ENCODE measurements around the gene CHKA.
"Not testable (repeated sequence)": the region's sequence is repeated elsewhere in the genome, so short reads cannot be mapped to it uniquely, and the experiment has no call there.

CHKA gene

GRCh38 chr11:68115285-68115684, 5.9 kb downstream of the CHKA start:
- no peak for DNase-seq

GRCh38 chr11:68113986-68114385, 7.2 kb downstream of the CHKA start:
- DNase-seq, result no peak

DNA sequence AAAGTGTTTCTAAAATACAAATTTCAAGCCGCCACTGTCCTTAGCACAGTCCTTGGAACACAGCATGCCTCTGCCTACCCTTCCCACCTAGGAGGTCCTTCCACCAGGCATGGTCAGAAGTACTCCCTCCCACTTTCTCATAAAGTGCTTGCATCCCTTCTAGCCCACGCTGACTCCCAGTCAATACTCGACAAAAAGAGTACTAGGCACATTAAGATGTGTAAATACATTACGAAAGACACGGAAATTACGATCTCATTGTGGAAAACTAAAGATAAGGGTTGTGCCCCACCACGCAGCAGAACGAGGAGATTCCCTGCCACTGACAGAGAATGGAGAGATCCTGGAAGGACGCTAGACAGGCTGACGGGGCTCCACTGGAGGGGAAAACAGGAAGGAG, 13.5 kb downstream of the CHKA start:
- no peak for DNase-seq

DNA sequence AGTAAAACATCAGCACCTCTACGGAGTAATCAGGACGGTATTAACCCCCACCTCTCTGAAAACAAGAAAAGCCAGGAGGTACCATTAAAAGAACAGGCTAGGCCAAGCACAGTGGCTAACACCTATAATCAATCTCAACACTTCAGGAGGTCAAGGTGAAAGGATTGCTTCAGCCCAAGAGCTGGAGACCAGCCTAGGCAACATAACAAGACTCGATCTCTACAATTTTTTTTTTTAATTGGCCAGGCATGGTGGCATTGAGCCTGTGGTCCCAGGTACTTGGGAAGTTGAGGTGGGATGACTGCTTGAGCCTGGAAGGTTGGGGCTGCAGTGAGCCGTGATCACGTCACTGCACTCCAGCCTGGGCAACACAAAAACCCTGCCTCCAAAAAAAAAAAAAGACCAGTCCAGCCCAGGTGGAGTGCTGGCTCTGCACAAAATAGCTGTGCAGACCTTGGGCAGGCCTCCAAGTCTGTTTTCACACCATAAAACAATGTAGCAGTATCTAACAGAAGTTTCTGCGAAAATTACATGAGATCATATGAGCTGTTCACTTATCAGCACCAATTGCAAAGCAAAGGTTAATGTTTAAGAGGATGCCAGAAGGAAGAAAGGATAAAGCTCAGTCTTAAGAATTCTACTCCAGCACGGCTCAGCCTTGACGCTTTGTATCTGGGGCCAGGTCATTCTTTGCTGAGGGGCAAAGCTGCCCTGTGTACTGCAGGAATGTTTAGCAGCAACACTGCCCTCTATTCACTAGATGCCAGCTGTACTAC, 14.8 kb downstream of the CHKA start:
- DNase-seq, result no peak

- peak; percentile 60 for DNase-seq
These were observed 21.4 kb downstream of the CHKA start for GRCh38 chr11:68099474-68100405.

- no peak for DNase-seq
These were observed 22.1 kb downstream of the CHKA start for GRCh38 chr11:68099057-68099456.

DNA sequence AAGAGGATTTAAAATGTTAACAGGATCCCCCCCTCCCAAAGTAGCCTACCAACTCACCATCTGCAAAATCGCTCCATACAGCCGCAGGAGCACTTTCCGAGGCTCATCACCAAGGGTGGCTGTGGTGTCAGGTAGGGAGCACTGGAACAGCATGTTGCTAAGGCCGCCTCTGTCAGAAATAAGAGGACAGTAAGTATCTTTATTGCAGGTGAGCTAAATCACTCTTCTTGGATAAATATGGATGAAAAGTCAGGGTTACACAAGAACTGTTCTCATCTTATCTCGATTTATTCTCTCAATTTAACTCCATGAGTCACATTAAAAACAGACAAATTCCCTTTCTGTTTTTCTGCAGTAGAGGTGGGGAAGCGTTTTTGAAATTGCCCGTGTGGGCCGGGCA, 24.2 kb downstream of the CHKA start:
- DNase-seq, result no peak

GRCh38 chr11:68093565-68093964, 27.6 kb downstream of the CHKA start:
- DNase-seq, result no peak

- not testable (repeated sequence) for DNase-seq
These were observed 28.2 kb downstream of the CHKA start for GRCh38 chr11:68092946-68093345.

- DNase-seq, result no peak
These were observed 28.8 kb downstream of the CHKA start for GRCh38 chr11:68092411-68092810.

DNA sequence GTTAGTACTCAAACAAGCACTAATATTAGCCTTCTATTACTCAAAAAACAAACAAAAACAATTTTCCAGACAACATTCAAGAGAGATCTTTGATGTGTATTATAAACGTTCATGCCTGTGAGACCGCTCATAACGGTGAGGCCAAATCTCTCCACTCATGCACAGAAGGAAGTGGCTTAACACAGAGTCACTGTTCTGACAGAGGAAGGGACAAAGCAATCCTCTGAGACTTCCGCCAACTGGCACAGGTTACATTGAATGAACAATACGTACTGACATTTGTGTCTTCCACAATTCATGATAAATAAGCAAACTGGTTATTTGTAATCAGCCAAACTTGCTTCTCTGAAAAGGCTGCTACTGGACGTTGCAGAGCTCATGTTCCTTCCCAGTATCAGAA, 30.5 kb downstream of the CHKA start:
- no peak for DNase-seq

GRCh38 chr11:68090287-68090686, 30.9 kb downstream of the CHKA start:
- DNase-seq, result no peak

DNA sequence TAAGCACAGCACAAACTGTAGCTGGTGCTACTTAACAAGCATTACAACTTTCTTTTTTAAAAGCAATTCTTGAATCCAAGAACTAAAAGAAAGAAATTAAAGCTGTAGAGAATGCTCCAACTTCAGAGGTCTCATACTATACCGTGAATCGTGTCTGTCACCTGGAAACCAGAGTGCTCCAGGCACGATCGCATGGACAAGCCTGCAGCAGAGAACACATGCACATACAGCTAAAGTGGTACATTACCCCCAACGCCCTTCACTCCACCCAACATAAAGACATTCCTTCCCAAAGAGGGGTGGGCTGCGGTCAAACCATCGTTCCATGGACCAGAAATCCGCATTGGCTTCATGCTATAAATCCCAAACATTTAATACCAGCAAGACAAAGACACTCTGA, 31.5 kb downstream of the CHKA start:
- DNase-seq, result no peak

- no peak for DNase-seq
These were observed 37.7 kb downstream of the CHKA start for GRCh38 chr11:68083517-68083916.

- DNase-seq, result no peak
These were observed 38.7 kb downstream of the CHKA start for GRCh38 chr11:68082481-68082880.

- no peak for DNase-seq
These were observed 39.5 kb downstream of the CHKA start for GRCh38 chr11:68081691-68082090.

GRCh38 chr11:68080860-68081259, 40.3 kb downstream of the CHKA start:
- DNase-seq, result no peak

DNA sequence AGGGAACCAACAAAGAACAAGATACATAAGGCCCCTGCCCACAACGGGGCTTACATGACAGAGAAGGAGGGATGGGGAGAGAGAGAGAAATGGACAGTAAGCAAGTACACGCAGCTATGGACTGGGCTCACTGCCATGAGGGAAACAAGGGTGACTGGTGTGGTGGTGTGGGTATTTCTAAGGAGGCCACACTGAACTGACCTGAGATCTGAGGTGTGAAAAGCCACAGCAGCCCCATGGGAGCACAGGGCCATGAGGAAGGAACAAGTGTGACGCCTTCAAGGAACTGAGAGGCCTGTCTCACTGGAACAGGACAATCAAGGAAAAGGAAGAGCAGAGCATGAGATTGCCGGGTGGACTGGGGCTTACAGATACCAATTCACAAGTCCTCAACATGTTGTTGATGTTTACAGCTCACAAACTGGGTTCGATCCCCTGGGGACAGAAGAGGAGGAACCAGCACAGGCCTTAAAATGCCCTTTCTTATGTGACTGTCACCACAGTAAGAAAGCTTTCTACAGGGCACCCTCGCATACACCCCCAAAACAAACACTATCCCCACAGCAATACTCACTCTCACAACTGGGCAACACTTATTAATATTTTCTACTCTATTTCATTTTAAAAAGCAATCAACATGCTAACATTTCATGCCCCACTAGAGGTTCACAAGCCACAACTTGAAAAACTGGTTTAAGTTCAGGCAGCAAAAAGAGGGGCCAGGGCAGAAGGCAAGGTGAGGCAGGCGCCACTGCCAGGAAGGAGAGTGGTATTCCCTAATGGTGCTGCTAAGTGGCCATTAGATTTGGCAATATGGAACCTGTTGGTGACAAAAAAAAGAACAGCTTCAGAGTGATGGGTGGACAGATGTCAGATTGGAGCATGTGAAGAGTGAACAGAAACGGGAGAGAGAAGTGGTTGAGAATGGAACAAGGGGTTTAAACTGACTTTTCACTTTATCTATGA, 43.3 kb downstream of the CHKA start:
- DNase-seq, result no peak

DNA sequence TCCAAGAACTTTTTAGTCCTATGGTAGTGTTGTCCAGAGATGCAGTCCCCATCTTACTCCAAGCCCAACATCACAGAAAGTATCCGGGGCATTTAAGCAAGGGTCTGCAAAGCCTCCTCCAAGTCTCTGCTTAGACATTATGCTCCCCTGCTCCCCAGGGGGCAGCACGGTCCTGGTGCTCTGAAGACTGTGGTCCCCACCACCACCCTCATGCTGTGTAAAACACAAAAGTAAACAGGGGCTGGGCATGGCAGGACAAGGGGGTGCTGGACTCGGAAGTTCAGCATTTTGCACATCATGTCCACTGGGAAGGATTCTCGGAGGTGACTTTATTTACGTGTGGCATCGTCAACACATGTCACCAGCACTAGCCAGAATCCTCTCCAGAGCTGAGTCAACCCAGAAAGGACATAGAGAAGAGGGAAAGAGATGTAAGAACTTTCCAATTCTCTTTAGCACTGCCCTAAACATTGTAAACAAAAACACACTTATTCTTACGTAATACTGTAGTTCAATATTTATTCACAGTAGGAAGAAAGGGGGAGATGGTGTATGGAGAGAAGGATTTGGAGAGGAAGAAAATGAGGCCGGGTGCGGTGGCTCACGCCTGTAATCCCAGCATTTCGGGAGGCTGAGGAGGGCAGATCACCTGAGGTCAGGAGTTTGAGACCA, 44.7 kb downstream of the CHKA start:
- no peak for DNase-seq

- no peak for DNase-seq
These were observed 46.4 kb downstream of the CHKA start for GRCh38 chr11:68074584-68075352.

GRCh38 chr11:68071281-68072048, 49.7 kb downstream of the CHKA start:
- DNase-seq, result no peak
